Uterus (tissue), 4 donors: ENCODE measurements around the gene ERP27. TPM values are rescaled to one million over a fixed set of nuclear protein-coding genes. Genes with fewer than 3 reads are reported as not detected.

ENCODE experiments used
- DNase-seq, 2 donors: peaks; one replicate each; pipeline ENCODE4 v3.0.0-alpha.2; 2019 to 2020
- H3K27ac ChIP-seq, 2 donors: fragments of 200-600 bp; sonication (generic); 1 replicate in 1 of 2; 2 replicates in 1 of 2; pipeline ENCODE4 v1.5.1; 2016 to 2018
- H3K27me3 ChIP-seq, 2 donors: fragments of 200-600 bp; sonication (generic); one replicate each; pipeline ENCODE4 v1.5.1; 2018 to 2019; ENCODE audit warnings: control low read depth in 1 of 2
- H3K36me3 ChIP-seq, 2 donors: fragments of 200-600 bp; sonication (generic); one replicate each; pipeline ENCODE4 v1.5.1; 2019; ENCODE audit warnings: control low read depth in 1 of 2
- H3K4me1 ChIP-seq, 2 donors: fragments of 200-600 bp; sonication (generic); one replicate each; pipeline ENCODE4 v1.5.1; 2018 to 2019; ENCODE audit warnings: control low read depth in 1 of 2
- H3K4me3 ChIP-seq, 2 donors: fragments of 200-600 bp; sonication (generic); 1 replicate in 1 of 2; 2 replicates in 1 of 2; pipeline ENCODE4 v1.5.1; 2018 to 2019; ENCODE audit warnings: mild to moderate bottlenecking in 1 of 2
- H3K9me3 ChIP-seq, 2 donors: fragments of 200-600 bp; sonication (generic); one replicate each; pipeline ENCODE4 v1.5.1; 2019; ENCODE audit warnings: control low read depth in 1 of 2
- POLR2A ChIP-seq, 2 donors: fragments of 450-650 bp; IDR thresholded peaks; one replicate each; pipeline ENCODE4 v1.6.1; 2016; ENCODE audit warnings: antibody characterized with exemption in 2 of 2, mild to moderate bottlenecking in 1 of 2, moderate library complexity in 1 of 2
- intact Hi-C: fragments of 100-400 bp; cut with DNase I; formaldehyde crosslinking; loops from one replicate; pipeline ENCODE4 v1.15.1; 2023; ENCODE audit warnings: low total_unique reads
- total RNA-seq, 4 donors: library from RNA; depleted of rRNA in 3 of 4; stranded (reverse); fragments of >200 nt in 3 of 4; gene quantifications; one replicate each; pipeline versions ENCODE4 v1.1.0 to v1.2.4, GENCODE V29; 2014 to 2023
- TF ChIP-seq, protein P1 (sequence below), 4 experiments: fragments of 200-600 bp in 2 of 4; fragments of 450-650 bp in 2 of 4; sonication (generic) in 2 of 4; IDR thresholded peaks; one replicate each; pipeline ENCODE4 v1.5.1; 2016 to 2019; ENCODE audit warnings: antibody characterized with exemption in 4 of 4, mild to moderate bottlenecking in 2 of 4, moderate library complexity in 1 of 4
- donor health status: DM: yes; HTN: yes; CAD: no.

ERP27 gene
- total RNA-seq, 4 donors from 2014 or later: 0.61 to 2.6 (median 1.5) TPM; not detected in 1

DNA sequence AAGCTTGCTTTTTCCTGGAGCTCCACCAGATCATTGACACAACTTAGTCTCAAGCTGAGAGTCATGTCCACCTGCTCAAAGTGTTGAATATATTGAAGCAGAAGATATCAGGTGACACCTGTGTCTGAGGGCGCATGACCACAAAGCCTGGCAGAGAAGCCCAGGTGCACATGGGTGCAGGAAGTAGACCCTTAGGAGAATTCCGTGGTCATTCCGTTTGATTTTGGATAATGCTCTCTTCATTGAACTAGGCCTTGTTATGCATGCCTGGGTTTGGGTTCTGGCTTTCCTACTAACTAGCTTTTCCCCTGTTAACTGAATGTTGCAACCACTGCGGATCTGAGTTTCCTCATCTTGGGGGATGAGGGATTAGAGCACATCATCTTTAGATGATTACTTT is 15.9 kb upstream of the ERP27 start:
- TF ChIP-seq, protein P1, sequence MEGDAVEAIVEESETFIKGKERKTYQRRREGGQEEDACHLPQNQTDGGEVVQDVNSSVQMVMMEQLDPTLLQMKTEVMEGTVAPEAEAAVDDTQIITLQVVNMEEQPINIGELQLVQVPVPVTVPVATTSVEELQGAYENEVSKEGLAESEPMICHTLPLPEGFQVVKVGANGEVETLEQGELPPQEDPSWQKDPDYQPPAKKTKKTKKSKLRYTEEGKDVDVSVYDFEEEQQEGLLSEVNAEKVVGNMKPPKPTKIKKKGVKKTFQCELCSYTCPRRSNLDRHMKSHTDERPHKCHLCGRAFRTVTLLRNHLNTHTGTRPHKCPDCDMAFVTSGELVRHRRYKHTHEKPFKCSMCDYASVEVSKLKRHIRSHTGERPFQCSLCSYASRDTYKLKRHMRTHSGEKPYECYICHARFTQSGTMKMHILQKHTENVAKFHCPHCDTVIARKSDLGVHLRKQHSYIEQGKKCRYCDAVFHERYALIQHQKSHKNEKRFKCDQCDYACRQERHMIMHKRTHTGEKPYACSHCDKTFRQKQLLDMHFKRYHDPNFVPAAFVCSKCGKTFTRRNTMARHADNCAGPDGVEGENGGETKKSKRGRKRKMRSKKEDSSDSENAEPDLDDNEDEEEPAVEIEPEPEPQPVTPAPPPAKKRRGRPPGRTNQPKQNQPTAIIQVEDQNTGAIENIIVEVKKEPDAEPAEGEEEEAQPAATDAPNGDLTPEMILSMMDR (IDR thresholded peaks at IDR 0.05): no peak
- no peak for TF ChIP-seq POLR2A (IDR thresholded peaks at IDR 0.05)
- H3K27me3 ChIP-seq: no peaks in the 10 kb centered on the region
- H3K4me3 ChIP-seq: no peak overlapping the region
- H3K27ac ChIP-seq: peak overlapping the region in 1 of 2 donors; percentile 93
- no peak for DNase-seq
- no peaks in the 10 kb centered on the region for H3K36me3 ChIP-seq
- H3K4me1 ChIP-seq: peaks cover 0 to 2% of the 10 kb centered on the region in 2 donors
- intact Hi-C loops: no loop called here
- no peaks in the 10 kb centered on the region for H3K9me3 ChIP-seq

DNA sequence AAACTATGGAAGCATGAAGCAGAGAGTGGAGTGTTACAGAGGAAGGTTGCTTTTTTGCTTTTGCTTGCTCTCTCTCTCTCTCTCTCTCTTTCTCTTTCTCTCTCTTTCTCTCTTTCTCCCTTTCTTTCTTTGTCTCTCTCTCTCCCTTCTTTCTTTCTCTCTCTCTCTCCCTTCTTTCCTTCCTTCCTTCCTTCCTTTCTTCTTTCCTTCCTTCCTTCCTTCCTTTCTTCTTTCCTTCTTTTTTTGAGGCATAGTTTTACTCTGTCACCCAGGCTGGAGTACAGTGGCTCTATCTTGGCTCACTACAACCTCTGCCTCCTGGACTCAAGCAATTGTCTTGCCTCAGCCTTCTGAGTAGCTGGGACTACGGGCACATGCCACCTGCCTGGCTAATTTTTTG is 15.4 kb upstream of the ERP27 start:
- DNase-seq: no peak
- intact Hi-C loops: no loop called here
- Histone ChIP-seq H3K36me3 (no peaks in the 10 kb centered on the region), H3K27me3 (no peaks in the 10 kb centered on the region), H3K4me1 (peaks cover 0 to 7% of the 10 kb centered on the region in 2 donors), H3K9me3 (no peaks in the 10 kb centered on the region), H3K27ac (peak overlapping the region in 1 of 2 donors; percentile 93), H3K4me3 (no peak overlapping the region)
- TF ChIP-seq POLR2A (IDR thresholded peaks at IDR 0.05): no peak
- TF ChIP-seq, protein P1 (IDR thresholded peaks at IDR 0.05): no peak

DNA sequence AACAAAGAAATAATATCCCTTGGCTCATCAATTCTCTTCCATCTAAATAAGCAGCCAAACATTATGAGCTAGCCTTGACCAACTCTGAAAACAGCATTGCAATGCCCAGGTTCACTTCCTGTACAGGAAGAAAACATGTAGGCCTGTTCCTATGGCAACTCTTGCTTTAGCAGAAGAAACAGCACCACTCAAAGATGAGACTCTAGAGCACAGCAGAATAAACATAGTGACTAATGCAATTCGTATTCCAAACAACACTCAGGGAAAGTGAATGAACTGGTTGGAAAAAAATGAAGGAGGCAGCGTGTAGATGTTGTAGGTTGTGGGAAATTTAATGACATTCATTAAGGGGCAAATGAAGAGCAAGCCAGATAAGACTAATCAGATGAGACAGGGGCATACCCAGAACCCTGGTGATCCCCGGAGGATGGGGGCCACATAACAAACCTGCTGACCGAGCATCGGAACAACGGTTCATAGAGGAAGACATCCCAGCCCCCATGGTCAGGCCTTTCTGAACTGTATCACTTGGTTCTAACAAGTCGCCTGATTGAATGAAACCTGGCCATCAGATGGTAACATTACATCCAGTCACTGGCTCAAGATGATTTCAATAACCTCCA is 14.1 kb upstream of the ERP27 start:
- TF ChIP-seq, protein P1 (IDR thresholded peaks at IDR 0.05): no peak
- Histone ChIP-seq H3K9me3 (no peaks in the 10 kb centered on the region), H3K4me1 (peaks cover 0 to 7% of the 10 kb centered on the region in 2 donors), H3K27me3 (no peaks in the 10 kb centered on the region), H3K27ac (peak overlapping the region; percentile 60 to 93), H3K4me3 (no peak overlapping the region), H3K36me3 (no peaks in the 10 kb centered on the region)
- DNase-seq: peak in 1 of 2 donors; percentile 52
- intact Hi-C loops: no loop called here

DNA sequence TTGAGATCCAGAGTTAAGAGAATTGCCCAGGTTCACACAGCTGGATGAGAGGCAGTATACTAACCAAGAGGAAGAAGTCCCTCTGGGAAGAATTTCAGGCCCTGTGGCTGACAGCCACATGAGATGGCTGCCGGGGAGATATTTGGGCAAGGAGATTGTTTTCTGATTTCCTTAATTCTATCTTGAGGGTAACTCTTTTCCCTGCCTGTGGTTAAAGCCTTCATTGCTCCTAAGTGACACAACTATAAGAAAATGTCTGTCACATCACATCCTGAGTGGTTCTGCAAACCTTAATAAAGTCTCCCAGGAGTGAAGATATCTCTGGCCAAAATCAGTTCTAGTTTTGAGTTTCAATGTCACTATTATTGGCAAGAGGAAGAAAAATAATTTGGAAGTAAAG is 13.5 kb upstream of the ERP27 start:
- no peaks in the 10 kb centered on the region for H3K27me3 ChIP-seq
- no peaks in the 10 kb centered on the region for H3K9me3 ChIP-seq
- H3K4me1 ChIP-seq: peaks cover 0 to 11% of the 10 kb centered on the region in 2 donors
- no peaks in the 10 kb centered on the region for H3K36me3 ChIP-seq
- intact Hi-C loops: no loop called here
- no peak for DNase-seq
- H3K27ac ChIP-seq: peak overlapping the region; percentile 60 to 93
- TF ChIP-seq, protein P1 (IDR thresholded peaks at IDR 0.05): no peak
- TF ChIP-seq POLR2A (IDR thresholded peaks at IDR 0.05): no peak
- H3K4me3 ChIP-seq: no peak overlapping the region

DNA sequence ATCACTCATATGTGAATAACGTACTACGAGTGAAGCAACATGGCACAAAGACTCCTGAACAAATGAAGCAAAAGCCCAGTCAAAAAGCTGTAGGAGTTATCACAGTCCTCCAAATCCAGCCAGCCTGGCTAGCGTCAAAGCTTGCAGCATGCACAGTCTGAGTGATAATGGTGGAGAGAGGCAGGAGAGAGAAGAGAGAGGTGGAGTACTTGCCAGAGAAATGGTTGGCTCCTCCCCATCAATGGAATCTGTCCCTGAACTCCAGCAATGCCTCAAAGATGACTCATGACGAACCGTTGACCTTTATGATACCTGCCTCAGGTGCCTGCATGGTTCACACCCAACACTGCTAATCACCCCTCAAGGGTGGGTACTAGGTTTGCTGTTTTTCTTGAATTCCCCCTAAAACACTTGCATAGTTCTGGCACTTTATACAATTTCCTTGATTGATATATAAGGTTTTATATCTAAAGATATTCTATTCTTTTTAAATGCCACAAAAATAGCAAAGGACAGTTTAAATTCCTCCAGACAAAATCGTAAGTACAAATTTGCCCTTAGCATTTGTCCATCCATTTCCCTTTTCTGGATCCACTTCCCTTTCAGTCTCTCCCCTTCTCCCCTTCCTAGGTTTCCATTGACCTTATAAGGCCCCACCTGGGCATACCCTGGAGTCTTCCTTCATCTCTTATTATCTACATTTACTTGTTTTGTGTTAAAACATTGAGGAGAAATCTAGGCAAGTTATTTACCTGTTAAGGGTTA is 12.8 kb upstream of the ERP27 start:
- no peak for DNase-seq
- TF ChIP-seq, protein P1 (IDR thresholded peaks at IDR 0.05): no peak
- TF ChIP-seq POLR2A (IDR thresholded peaks at IDR 0.05): no peak
- H3K36me3 ChIP-seq: no peaks in the 10 kb centered on the region
- intact Hi-C loops: no loop called here
- no peak overlapping the region for H3K4me3 ChIP-seq
- H3K27ac ChIP-seq: peak overlapping the region; percentile 60 to 93
- H3K9me3 ChIP-seq: no peaks in the 10 kb centered on the region
- H3K27me3 ChIP-seq: no peaks in the 10 kb centered on the region
- peaks cover 0 to 16% of the 10 kb centered on the region in 2 donors for H3K4me1 ChIP-seq
